B cell (primary cell): Measurements from ENCODE around the gene GMPPA. TPM values are rescaled to one million over a fixed set of nuclear protein-coding genes. Genes with fewer than 3 reads are reported as not detected.

Source experiments
- ATAC-seq: fragments of 200-7000 bp; cut with Tn5 transposase; one replicate; pipeline ENCODE4 v1.10.0; 2021; ENCODE audit warnings: low read depth, mild to moderate bottlenecking, moderate number of reproducible peaks, moderate library complexity
- CTCF ChIA-PET: fragments of 350-600 bp; sonication (Branson Sonifier 250); formaldehyde crosslinking; loops from one replicate; lab custom pipeline; 2021; ENCODE audit warnings: antibody characterized with exemption, inconsistent platforms; lab: Charles Lee
- POLR2A ChIA-PET: fragments of 350-600 bp; sonication (Branson Sonifier 250); formaldehyde crosslinking; loops from one replicate; lab custom pipeline; 2021; ENCODE audit warnings: antibody characterized with exemption; lab: Charles Lee
- DNase-seq: peaks from one replicate; pipeline ENCODE4 v3.0.0; 2013
- H2AFZ ChIP-seq: 2 replicates; pipeline ENCODE4 v1.6.1; 2012; ENCODE audit warnings: mild to moderate bottlenecking, low read depth, low read length; ENCODE audit not compliant: insufficient read depth, poor library complexity, severe bottlenecking
- H3K27ac ChIP-seq, 2 donors: 1 replicate in 1 of 2; 2 replicates in 1 of 2; pipeline ENCODE4 v1.5.1; 2012 to 2013; ENCODE audit warnings: low read length in 2 of 2, mild to moderate bottlenecking in 2 of 2, moderate library complexity in 1 of 2
- H3K27me3 ChIP-seq, 4 experiments: fragments of 200-600 bp in 1 of 4; sonication (generic) in 1 of 4; replicated peaks in 1 of 4; 1 replicate in 2 of 4; 2 replicates in 2 of 4; pipeline versions ENCODE4 v1.6.1 to v1.7.0; 2013 to 2016; ENCODE audit warnings: low read length in 3 of 4, mild to moderate bottlenecking in 2 of 4, mixed read lengths in 1 of 4, moderate library complexity in 1 of 4; ENCODE audit not compliant: insufficient read depth in 4 of 4, control insufficient read depth in 3 of 4; ENCODE audit errors: control extremely low read depth in 1 of 4
- H3K36me3 ChIP-seq, 2 experiments: replicated peaks in 1 of 2; 1 replicate in 1 of 2; 2 replicates in 1 of 2; pipeline versions ENCODE4 v1.6.1 to v1.7.1; 2013; ENCODE audit warnings: low read length in 1 of 2; ENCODE audit not compliant: insufficient read depth in 2 of 2, control insufficient read depth in 1 of 2; ENCODE audit errors: control extremely low read depth in 1 of 2, extremely low read depth in 1 of 2
- H3K4me1 ChIP-seq, 2 donors: fragments of 200-600 bp in 1 of 2; sonication (generic) in 1 of 2; 1 replicate in 1 of 2; 2 replicates in 1 of 2; pipeline versions ENCODE4 v1.5.1 to v1.6.1; 2013 to 2017; ENCODE audit warnings: low read length in 2 of 2; ENCODE audit not compliant: control insufficient read depth in 2 of 2, insufficient read depth in 2 of 2
- H3K4me2 ChIP-seq: replicated peaks from 2 replicates; pipeline ENCODE3; 2012; ENCODE audit warnings: mild to moderate bottlenecking, low read depth, low read length; ENCODE audit not compliant: poor library complexity, severe bottlenecking
- H3K4me3 ChIP-seq, 5 experiments: fragments of 200-600 bp in 1 of 5; sonication (generic) in 1 of 5; 1 replicate in 3 of 5; 2 replicates in 2 of 5; pipeline versions ENCODE4 v1.5.1 to v1.7.0; 2011 to 2016; ENCODE audit warnings: low read length in 4 of 5, mild to moderate bottlenecking in 4 of 5, low read depth in 2 of 5, control low read depth in 1 of 5, moderate library complexity in 1 of 5; ENCODE audit not compliant: insufficient read depth in 1 of 5; ENCODE audit errors: control extremely low read depth in 1 of 5, extremely low read depth in 1 of 5
- H3K79me2 ChIP-seq: fragments of 200-600 bp; sonication (generic); one replicate; pipeline ENCODE4 v1.6.0; 2016; ENCODE audit warnings: low read length; ENCODE audit not compliant: control insufficient read depth, insufficient read depth
- H3K9ac ChIP-seq: fragments of 200-600 bp; sonication (generic); 2 replicates; pipeline ENCODE4 v1.6.1; 2017; ENCODE audit warnings: mild to moderate bottlenecking, low read length, moderate library complexity
- H3K9me3 ChIP-seq, 3 donors: one replicate each; pipeline versions ENCODE4 v1.6.1 to v1.7.1; 2013; ENCODE audit warnings: low read length in 2 of 3; ENCODE audit not compliant: control insufficient read depth in 2 of 3, insufficient read depth in 1 of 3; ENCODE audit errors: control extremely low read depth in 1 of 3
- H4K20me1 ChIP-seq: 2 replicates; pipeline ENCODE4 v1.6.0; 2012; ENCODE audit warnings: mild to moderate bottlenecking, low read length; ENCODE audit not compliant: insufficient read depth, control insufficient read depth, poor library complexity, severe bottlenecking
- H3K27ac Mint-ChIP-seq: one replicate; pipeline ENCODE4 v1.8.0; 2021; ENCODE audit warnings: mixed read lengths
- H3K27me3 Mint-ChIP-seq: one replicate; pipeline ENCODE4 v1.8.0; 2021; ENCODE audit warnings: mixed read lengths
- H3K4me1 Mint-ChIP-seq: one replicate; pipeline ENCODE4 v1.8.0; 2021; ENCODE audit warnings: mixed read lengths
- H3K4me3 Mint-ChIP-seq: one replicate; pipeline ENCODE4 v1.8.0; 2021; ENCODE audit warnings: mixed read lengths
- H3K9me3 Mint-ChIP-seq: one replicate; pipeline ENCODE4 v1.8.0; 2022; ENCODE audit warnings: mixed read lengths; ENCODE audit not compliant: insufficient read depth
- EZH2 ChIP-seq: IDR thresholded peaks from 2 replicates; pipeline ENCODE4 v1.6.1; 2012; ENCODE audit warnings: borderline replicate concordance, low read depth, mild to moderate bottlenecking, moderate library complexity, low read length; ENCODE audit not compliant: insufficient read depth, poor library complexity, severe bottlenecking
- WGBS: methylation state at CpG from one replicate; pipeline ENCODE4 v1.1.5; 2013; ENCODE audit warnings: missing lambda C conversion rate; ENCODE audit not compliant: insufficient coverage; 5-methylcytosine and 5-hydroxymethylcytosine counted together
- intact Hi-C: fragments of 100-400 bp; cut with micrococcal nuclease; formaldehyde crosslinking; loops from one replicate; pipeline ENCODE4 v1.10.0; 2022
- polyA plus RNA-seq: library from polyadenylated mRNA; depleted of rRNA; stranded (reverse); fragments of >200 nt; gene quantifications from 2 replicates; pipeline ENCODE4 v1.2.3, GENCODE V29; 2012
- total RNA-seq, 2 donors: library from RNA; stranded (reverse); fragments of 120-200 nt in 1 of 2; gene quantifications; 1 replicate in 1 of 2; 2 replicates in 1 of 2; pipeline versions ENCODE4 v1.2.3 to v1.2.4, GENCODE V29; 2013 to 2022
- TF ChIP-seq, protein P1 (sequence below): fragments of 200-600 bp; IDR thresholded peaks from one replicate; pipeline ENCODE4 v1.8.0; 2022; ENCODE audit warnings: antibody characterized with exemption, mild to moderate bottlenecking

Gene GMPPA
- total and polyA plus RNA-seq, 2 donors (not counting 1 experiment from before 2014, with no cell fraction given), result 27.8 to 67.9 TPM

DNA sequence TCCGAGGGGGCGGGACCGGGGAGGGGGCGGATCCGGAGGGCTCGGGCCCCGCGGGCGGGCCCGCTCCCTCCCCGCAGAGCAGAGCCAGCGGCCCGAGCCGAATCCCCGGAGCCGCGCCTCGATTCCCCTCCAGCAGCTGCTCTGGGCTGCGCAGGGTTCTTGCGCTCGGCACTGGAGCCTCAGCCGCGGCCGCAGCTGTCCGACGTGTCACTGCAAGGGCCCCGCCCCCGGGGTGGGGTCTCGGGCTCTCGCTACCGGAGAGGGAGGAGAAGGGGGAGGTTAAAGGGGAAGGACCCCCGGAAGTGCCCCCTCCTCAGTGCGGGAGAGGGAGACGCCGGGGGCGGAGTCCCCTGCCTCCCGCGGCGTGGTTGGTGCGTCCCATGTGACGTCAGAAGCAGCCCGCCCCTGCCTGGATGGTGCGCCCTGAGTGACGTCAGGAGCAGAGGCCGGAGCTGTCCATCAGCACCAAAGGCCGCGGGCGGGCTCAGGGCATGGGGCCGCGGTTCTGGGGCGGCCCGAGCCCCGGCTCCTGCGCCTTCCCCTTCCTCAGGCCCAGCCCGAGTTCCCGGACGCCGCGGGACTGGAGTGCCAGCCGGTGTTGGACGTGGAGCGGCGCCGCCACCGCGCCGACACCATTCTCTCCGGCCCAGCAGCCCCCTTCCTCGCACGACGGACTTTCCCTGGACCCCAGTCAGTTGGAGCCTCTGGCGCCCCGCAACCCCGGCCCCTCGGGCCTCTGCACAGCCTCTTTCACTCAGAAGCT is 45.1 kb downstream of the GMPPA start, which contains the start of the genes CHPF and TMEM198:
Gene CHPF, minus strand, starts transcription at position 214 of the 763 bp plus-strand sequence. CDS start 271 bp downstream, outside the sequence.
Gene TMEM198, plus strand, starts transcription at position 433 of the 763 bp plus-strand sequence. CDS start 700 bp downstream, outside the sequence.
- H3K27ac Mint-ChIP-seq, result peak within 1 kb of the TSS; percentile 50
- H3K4me3 ChIP-seq, result peak within 1 kb of the TSS in 4 of 5 experiments; percentile 63 to 78 (median 67)
- peaks cover 40% of the 10 kb centered on the region for H3K27me3 Mint-ChIP-seq
- H3K27ac ChIP-seq, result peak within 1 kb of the TSS in 1 of 2 donors; percentile 35
- H3K4me3 Mint-ChIP-seq, result peak within 1 kb of the TSS; percentile 83
- intact Hi-C loops, result loop anchor here (1.0 to 2.0 kb wide), 5 partner anchors 9 to 383 kb away; partner anchors contain the start of genes GMPPA and NHEJ1
- no peaks in the 10 kb centered on the region for H4K20me1 ChIP-seq
- under 1% methylated on average over 75 of the region's 75 CpGs for WGBS
- peaks cover 0 to 82% (median 21%) of the 10 kb centered on the region in 4 experiments for H3K27me3 ChIP-seq
- peaks cover 0 to 26% (median 0%) of the 10 kb centered on the region in 3 donors for H3K9me3 ChIP-seq
- CTCF ChIA-PET, result interaction anchor here (1.0 to 1.3 kb wide), 6 partner anchors 10 to 146 kb away, joined by 3 to 5 read pairs (median 4); no protein-coding TSS in a partner anchor
- peak within 1 kb of the TSS; percentile 98 for H3K4me2 ChIP-seq
- H2AFZ ChIP-seq, result peak within 1 kb of the TSS; percentile 86
- H3K4me1 Mint-ChIP-seq, result peaks cover 24% of the 10 kb centered on the region
- H3K36me3 ChIP-seq, result no peaks in the 10 kb centered on the region
- peak; percentile 80 for ATAC-seq
- H3K9me3 Mint-ChIP-seq, result no peaks in the 10 kb centered on the region
- TF ChIP-seq, protein P1, sequence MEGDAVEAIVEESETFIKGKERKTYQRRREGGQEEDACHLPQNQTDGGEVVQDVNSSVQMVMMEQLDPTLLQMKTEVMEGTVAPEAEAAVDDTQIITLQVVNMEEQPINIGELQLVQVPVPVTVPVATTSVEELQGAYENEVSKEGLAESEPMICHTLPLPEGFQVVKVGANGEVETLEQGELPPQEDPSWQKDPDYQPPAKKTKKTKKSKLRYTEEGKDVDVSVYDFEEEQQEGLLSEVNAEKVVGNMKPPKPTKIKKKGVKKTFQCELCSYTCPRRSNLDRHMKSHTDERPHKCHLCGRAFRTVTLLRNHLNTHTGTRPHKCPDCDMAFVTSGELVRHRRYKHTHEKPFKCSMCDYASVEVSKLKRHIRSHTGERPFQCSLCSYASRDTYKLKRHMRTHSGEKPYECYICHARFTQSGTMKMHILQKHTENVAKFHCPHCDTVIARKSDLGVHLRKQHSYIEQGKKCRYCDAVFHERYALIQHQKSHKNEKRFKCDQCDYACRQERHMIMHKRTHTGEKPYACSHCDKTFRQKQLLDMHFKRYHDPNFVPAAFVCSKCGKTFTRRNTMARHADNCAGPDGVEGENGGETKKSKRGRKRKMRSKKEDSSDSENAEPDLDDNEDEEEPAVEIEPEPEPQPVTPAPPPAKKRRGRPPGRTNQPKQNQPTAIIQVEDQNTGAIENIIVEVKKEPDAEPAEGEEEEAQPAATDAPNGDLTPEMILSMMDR, result no peak
- no peak for TF ChIP-seq EZH2
- peaks cover 29 to 31% of the 10 kb centered on the region in 2 donors for H3K4me1 ChIP-seq
- POLR2A ChIA-PET, result interaction anchor here (1.0 to 1.3 kb wide), 2 partner anchors 9 to 289 kb away, joined by 4 read pairs; no protein-coding TSS in a partner anchor
- H3K79me2 ChIP-seq, result no peaks in the 10 kb centered on the region
- DNase-seq, result peak; percentile 93
- H3K9ac ChIP-seq, result peak within 1 kb of the TSS; percentile 70
